NCI-H82 treated with DMSO at 0.1 percent for 48 hours (cell line): ENCODE data around the gene DNAH12.

Experiments used
- DNase-seq: peaks from one replicate; lab custom pipeline; 2025; ENCODE audit not compliant: unreplicated experiment; lab: John Stamatoyannopoulos, UW

DNAH12 gene

DNA sequence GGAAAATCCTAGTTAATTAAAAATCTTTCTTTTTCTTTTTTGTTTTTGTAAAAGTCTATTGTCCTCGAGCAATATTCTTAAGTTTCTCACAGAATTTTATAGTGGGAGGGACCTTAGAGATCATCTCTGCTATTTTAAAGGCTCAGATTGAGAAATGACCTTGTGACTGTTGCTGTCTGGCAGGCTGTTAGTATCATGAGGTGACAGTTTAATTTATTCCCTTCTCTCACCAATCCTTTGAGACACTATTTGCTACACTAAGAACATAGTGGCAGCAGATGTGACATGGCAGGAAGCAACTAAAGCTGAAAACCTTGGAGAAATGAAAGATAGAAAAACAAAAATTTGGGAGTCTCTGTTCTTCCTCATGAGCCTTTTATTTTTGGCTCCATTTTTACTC is 291.7 kb downstream of the DNAH12 start:
- no peak for DNase-seq

DNA sequence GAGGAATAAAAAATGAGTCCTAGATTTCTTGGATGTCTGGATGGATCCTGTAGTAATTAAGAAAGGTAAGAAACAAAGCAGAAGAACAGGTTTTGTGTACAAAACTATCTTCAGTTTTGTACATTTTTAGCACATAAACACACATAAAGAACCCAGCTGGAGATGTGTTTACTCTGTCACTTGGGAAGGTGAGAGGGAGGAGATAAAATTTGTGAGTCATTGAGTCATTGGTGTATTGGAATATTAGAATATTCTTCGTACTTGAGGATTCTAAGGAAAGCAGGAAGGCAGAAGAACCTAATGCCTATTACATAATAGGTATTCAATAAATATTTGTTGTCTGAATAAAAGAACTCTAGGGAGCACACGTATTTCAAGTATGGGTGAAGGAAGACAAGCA is 299.2 kb downstream of the DNAH12 start:
- no peak for DNase-seq
